D721Med (cell line): Measurements from ENCODE around the gene AGPAT3.

Experiments
- DNase-seq: peaks from one replicate; pipeline ENCODE4 v3.0.0; 2011; ENCODE audit warnings: low spot score; ENCODE audit not compliant: insufficient read length
- FAIRE-seq: peaks from 2 replicates; lab custom pipeline; 2011; peaks lifted over from hg19 to GRCh38; lab: Jason Lieb, UNC
- CTCF ChIP-seq: IDR thresholded peaks from 2 replicates; pipeline ENCODE4 v1.5.1; 2012; ENCODE audit warnings: mild to moderate bottlenecking, control low read depth; ENCODE audit not compliant: insufficient read depth; ENCODE audit errors: missing control alignments

AGPAT3 gene

DNA sequence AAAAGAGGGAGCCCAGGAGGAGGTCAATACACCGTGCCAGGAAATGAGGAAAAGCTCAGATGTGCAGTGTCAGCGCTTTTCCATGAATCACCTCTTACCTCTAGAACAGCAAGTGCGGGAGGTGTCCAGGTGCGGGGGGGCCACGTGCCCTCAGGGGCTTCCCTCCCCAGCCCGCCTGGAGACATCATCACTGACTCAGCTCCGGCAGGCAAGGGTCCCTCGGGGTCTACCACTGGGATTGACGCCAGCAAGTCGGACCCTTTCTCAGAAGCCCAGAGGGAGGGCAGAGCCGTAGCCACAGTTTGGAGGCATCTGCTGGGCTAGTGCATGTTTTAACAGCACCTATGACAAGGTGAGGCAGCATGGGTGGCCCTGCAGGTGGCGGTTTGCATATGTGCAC, 79.7 kb downstream of the AGPAT3 start:
- FAIRE-seq (no peak), DNase-seq (no peak)
- no peak for TF ChIP-seq CTCF

DNA sequence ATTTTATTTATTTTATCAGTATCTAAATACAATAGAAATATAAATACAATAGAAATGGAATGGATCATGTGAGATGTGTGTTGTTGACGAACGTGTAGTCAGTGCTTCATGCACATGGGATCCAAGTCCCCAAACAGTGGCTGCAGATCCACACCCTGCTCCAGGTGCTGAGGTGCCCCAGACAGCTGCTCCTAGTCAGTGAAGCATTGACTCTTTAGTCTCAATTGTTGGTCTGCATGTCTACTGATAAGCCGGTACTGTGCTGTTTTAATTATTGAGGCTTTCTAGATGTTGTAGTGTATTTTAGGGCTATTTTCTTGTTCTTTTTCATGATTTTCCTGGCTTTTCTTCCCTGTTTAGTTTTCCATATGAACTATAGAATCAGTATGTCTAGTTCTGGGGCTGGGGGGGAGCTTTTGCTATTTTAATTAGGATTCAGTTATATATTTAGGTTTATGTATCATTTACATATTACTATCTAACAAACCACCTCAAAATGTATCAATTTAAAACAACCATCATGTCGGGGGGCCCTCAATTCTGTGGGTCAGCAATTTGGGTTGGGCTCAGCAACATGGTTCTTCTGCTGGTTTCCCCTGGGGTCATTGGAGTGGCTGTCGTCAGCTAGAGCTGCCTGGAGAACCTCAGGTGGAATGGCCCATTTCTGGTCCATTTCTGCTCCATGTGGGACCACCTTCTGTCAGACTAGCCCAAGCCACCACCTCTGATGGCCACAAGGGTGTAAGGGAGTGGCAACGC, 83.9 kb downstream of the AGPAT3 start:
- DNase-seq (no peak), FAIRE-seq (no peak)
- TF ChIP-seq CTCF = no peak

DNA sequence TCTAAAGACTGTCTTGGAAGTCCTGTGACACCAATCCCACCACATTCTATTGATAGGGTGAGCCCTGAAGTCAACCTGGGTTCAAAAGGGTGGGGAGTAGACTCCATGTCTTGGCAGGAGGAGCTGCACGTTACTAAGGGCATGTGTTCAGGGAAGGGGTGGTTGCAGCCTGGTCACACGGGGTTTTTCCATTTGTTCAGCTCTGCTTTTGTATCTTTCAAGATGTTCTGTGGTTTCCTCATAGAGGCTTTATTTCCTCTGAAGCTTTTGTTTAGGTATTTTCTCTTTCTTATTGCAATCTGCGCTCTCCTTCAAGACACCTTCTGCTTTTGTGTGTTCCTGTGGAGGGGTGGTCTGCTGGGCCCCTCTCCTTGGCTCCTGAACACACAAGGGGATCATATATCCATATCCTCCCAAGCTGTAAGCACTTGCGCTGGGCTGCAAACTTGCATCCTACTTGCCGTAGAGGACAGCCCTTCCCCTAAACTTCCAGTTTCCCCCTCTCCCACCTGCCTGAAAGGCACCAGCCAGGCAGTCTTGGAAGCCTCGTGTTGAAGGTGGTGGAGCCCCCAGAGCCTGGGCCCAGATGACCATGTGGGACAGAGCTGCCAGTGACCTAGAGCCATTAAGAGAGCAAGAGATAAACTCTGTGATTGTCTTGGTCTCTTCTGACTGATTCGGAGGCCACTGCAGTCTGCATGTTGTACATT, 84.6 kb downstream of the AGPAT3 start:
- no peak for FAIRE-seq

GRCh38 chr21:43950481-43950880, 85.5 kb downstream of the AGPAT3 start:
- FAIRE-seq = no peak
- no peak for TF ChIP-seq CTCF
- DNase-seq = no peak

More for the DNA sequence above, 84.6 kb downstream of the AGPAT3 start:
- no peak for DNase-seq
- TF ChIP-seq CTCF = no peak

GRCh38 chr21:43950936-43951335, 85.9 kb downstream of the AGPAT3 start:
- FAIRE-seq = no peak

GRCh38 chr21:43951911-43952703, 87.1 kb downstream of the AGPAT3 start:
- FAIRE-seq (no peak), DNase-seq (no peak)

More at GRCh38 chr21:43950936-43951335, 85.9 kb downstream of the AGPAT3 start:
- TF ChIP-seq CTCF = no peak
- no peak for DNase-seq

More at GRCh38 chr21:43951911-43952703, 87.1 kb downstream of the AGPAT3 start:
- TF ChIP-seq CTCF = no peak
